Activated CD8-positive, alpha-beta memory T cell treated with anti-CD3 and anti-CD28 coated beads, Interleukin-2, amount 50 U/mL, for 48 hours (primary cell): Measurements from ENCODE around the gene ULBP3.

Experiments used
- DNase-seq: peaks from one replicate; pipeline ENCODE4 v3.0.0-alpha.2; 2020

ULBP3 gene

DNA sequence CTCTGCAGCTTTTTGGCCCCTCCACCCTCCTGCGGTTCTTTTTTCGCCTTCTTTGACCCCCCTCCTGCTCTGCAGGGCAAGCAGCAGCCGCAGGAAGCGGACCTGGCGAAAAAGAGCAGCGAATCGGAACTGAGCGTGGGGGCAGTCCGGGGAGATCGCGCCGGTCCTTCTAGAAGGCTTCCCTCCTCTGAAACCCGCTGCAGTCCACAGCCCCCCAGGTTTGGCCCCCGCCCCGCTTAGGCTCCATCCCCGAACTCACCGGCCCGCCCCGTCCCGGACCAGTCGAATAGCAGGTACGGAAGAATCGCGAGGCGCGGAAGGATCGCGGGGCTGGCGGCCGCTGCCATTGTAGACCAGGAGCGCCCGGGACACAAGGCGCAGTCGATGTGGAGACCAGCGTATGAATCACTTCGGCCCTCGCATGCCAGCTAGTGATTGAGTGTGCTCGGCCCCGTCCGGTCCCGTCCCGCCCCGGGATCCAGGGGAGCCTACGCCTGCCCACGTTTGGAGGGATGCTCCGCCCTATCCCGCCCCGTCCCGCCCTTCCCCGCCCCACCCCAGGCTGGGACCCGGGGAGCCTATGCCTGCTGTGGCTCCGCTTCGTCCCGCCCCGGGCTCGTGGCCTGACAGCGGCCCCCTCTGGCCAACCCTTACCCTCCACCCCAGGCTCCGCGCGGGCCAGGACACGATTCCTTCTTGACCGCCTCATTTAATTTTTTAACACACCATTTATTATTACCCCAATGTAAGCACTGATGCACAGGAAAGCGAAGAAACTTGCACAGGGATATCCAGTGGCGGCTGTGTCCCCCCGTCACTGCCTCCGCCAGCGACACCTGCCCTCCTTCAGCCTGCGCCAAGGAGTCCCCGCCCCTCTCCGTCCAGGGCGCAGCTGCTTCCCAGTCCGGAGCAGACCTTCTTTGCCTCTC is at the start of gene ULBP3:
Gene ULBP3, minus strand, starts transcription at position 402 of the 929 bp plus-strand sequence. Its CDS starts 55 bp downstream, at position 347.
- peak; percentile 85 for DNase-seq

DNA sequence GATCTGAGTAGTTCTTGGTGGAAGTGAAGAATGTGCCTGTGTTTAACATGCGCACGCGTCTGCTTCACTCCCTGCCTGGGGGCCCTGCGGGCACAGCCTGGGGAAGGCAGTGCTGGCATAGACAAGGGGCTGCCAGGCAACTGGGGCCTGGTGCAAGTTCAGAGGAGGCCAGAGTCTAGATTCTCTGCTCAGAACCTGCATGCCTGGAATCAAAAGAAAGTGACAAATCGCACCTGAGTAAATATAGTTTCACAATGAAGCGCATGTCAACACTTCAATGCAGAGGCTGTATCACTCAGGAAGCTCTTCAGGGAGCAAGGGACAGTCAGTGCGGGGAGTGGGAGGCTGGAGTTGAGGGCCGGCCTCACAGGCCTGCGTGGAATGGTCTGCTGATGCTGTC is 49.7 kb upstream of the ULBP3 start:
- no peak for DNase-seq

DNA sequence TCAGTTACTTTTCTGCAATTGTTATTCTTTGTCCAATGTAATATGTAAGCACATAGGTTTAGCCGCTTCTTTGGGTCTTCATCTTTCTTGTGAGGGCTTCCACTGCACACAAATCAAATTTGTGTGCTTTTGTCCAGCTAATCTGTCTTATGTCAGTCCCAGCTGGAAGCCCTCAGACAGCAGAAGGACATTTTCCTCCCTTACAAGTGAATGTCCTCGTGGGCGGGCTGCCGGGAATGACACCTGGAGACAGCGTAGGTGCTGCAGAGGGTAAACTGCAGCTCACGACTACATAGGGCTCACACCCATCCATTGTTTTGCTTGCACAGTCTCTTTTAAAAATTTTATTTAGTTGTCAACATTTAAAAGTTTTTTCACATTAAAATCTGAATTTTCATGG is 49.3 kb upstream of the ULBP3 start:
- DNase-seq: no peak

DNA sequence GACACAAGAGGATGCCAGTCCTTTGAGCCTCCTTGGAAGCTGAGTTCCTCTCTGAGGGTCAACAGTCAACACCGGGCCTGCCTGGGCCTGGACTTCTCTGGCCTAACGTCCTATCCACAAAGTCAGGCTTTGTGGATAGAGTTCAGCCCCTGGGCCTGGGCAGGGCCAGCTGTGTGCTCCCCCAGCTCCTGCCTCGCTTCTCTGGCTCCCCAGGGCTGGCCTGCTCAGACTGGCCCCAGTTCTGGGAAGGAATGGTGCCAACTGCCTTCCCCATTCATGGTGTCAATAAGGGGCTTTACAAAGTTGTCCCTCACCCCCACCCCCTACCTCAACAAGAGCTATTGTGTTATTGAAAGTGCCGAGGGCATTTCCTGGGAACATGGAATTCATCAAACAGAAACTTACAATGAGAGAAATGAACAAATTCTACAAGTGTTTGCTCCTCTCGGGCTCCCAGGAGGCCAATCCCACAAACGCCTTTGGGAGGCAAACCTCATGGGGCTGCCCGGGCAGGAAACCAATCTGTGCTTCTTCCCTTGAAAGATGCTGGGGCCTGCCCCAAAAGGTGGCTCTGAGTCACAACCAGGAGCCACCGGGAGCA is 47.4 kb upstream of the ULBP3 start:
- no peak for DNase-seq

DNA sequence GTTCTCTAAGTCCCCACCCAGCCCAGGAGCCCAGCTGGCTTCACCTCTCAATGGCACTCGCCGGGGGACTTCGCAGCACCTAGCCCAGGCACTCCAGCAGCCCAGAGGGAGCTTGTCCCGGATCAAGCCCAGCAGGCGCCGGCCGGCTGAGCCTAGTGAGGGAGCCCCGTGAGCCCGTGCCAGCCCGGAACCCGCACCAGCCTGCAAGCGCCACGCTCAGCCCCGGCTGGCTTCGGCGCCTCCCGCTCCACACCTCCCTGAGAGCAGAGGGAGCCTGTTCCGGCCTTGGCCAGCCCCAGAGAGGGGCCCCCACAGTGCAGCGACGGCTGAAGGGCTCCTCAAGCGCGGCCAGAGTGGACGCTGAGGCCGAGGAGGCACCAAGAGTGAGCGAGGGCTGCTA is 46.8 kb upstream of the ULBP3 start:
- DNase-seq: no peak

DNA sequence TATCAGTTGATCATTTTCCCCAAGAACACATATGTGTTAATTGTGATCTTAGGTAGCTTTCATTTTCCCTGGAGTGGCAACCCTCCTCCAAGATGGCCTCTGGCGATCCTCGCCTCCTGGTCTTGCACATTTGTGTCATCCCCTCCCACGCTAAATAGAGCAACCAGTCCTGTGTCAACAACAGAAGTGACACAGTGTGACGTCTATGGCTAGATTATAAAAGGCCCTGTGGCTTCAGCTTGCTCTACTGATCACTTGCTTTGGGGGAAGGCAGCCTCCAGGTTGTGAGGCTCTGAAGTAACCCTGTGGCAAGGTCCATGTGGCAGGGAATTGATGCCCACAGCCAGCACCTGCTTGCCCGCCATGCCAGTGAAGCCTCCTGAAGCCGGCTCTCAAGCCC is 43.3 kb upstream of the ULBP3 start:
- DNase-seq: no peak

DNA sequence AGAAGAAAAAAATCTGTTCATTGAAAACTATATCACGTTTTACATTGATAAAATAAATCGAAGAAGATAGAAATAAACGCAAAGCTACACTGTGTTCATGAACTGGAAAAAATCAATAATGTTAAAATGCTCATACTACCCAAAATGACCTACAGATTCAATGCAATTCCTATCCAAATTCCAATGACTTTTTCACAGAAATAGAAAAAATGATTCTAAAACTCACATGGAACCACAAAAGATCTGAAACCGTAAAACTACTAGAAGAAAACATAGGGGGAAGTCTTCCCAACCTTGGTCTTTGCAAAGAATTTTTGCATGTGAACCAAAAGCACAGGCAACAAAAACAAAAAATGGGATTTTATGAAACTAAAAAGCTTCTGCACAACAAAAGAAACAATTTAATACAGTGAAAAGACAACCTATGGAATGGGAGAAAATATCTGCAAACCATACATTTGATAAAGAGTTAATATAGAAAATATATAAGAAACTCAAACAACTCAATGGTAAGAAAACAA is 33.9 kb upstream of the ULBP3 start:
- no peak for DNase-seq

DNA sequence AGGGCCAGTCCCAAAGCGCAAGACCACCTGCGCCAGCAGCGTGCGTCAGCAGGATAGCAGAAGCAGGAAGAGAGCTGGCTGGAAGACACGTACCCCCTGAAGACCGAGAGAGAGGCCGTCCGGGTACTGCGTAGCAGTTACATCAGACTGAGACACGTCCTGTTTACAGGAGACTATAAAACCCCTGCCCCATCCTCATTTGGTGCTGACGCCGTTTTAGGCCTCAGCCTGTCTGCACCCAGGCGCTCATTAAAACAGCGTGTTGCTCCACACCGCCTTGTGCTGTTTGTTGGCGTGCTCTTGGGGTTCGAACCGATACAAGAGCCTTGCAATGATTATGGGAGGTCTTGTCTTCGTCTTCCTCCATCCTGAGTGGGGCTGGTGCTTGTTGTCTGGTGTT is 31.8 kb upstream of the ULBP3 start:
- no peak for DNase-seq

DNA sequence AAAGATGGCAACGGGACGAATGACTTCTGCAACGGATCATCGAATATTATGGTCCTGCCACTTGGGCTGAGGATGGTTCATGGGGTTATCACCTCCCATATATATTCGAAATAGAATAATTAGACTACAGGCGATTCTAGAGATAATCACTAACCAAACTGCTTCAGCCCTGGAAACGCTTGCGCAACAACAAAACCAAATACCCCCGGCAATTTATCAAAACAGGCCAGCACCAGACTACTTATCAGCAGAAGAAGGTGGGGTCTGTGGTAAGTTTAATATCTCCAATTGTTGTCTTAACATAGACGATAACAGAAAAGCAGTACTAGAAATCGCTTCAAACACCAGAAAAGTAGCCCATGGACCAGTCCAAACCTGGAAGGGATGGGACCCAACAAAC is 31.0 kb upstream of the ULBP3 start:
- DNase-seq: no peak

DNA sequence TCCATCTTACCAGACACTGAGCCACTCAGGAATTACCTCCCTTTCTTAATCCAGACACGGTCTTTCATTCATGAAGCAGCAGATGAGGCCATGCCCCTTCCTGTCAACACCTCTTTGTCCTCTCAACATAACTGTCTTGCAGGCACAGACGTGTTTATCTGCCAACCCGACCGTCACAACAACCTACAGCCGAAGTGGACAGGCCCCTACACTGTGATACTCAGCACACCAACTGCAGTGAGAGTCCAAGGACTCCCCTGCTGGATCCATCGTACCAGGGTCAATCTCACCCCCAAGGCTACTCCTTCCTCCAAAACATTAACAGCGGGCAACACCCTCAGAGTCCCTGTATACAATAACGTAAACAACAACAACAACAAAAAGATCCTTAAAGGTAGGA is 30.6 kb upstream of the ULBP3 start:
- no peak for DNase-seq

DNA sequence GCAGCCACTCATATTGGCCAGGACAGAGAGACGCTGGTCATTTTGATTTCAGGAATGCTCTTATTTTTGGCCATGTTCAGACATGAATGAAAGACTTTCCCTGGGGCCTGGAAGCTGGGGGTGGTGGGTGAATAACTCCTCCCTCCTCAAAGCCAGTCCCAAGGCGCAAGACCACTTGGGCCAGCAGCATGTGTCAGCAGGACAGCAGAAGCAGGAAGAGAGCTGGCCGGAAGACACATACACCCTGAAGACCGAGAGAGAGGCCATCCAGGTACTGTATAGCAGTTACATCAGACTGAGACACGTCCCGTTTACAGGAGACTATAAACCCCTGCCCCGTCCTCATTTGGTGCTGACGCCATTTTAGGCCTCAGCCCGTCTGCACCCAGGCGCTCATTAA is 29.2 kb upstream of the ULBP3 start:
- DNase-seq: no peak

DNA sequence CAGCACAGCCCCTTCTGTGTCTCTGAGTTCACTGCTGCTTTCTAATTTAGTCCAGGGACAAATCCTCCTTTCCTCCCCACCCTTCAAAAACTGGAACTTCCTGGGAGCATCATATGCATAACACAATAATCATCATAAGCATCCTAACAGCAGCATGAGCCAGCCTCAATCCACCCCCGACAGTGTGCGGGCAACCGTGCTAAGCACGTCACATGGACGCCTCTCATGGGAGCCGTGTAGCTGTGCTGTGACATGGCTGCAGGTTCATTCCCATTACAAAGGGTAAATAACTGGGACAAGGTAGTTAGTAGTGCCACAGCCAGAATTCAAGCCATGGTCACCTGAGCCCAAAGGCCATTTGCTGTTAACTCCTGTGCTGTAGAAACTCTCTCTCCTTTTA is 24.5 kb upstream of the ULBP3 start:
- DNase-seq: no peak

DNA sequence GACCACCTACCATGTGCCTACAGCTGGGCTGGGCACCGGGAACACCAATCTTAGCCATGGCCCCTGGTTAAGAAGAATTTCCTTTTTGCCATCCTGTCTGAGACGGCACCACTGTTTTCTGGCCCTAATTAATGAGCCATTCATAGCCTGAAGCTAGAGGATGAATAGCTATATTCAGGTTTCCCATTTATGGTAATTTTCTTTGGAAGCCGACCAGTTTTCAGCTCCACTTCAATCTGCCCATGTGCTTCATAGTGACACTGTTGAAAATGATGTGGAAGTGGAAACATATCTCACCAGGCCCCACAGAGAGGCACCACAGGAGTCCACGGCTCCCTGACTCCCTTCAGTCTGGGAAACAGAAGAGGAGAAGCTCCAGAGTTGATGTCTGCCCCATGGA is 22.6 kb upstream of the ULBP3 start:
- no peak for DNase-seq

DNA sequence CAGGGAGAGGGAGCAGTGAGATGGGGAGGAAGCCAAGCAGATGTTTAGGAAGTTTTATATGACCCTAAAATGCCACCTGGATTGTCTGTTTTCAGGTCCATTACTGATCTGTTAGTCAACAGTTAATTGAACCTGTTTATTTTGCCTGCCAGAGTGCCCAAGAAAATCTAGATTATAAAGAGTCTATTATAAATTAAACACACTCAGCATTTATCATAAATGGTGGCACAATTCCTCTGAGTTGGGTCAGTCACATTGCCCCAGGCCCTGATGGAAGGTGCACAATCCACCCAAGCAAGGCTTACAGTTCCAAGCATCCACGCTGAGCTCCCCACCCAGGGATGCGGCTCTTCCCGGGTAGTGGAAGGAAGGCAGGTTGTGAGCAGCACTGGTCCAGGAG is 21.4 kb upstream of the ULBP3 start:
- no peak for DNase-seq

DNA sequence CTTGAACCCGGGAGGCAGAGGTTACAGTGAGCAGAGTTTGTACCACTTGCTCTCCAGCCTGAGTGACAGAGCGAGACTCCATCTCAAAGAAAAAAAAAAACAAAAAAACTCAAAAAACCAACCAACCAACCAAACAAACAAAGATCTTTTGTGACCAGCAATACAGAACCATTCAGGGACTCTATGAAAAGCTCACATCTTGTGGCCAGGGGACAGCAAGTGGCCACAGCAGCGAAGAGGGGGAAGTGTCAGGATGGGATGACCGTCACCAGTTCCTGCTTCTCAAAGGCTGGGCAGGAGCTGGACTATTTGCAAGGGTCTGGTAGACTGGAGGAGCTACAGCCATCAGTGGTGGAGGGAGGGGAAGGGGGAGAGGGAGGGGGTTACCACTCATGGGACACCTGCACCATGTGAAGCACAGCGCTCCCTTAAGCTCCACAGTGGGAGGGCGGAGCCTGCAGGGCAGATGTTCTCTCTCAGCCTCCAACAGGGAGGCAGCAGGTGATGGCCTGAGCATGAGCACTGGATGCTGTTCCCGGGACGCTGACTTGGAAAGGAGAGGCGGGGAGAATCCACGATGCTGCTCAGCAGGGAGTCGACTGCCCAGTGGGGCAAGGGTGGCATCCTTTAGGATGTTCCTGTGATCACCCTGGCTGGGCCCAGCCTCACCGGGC is 19.7 kb upstream of the ULBP3 start:
- DNase-seq: no peak

DNA sequence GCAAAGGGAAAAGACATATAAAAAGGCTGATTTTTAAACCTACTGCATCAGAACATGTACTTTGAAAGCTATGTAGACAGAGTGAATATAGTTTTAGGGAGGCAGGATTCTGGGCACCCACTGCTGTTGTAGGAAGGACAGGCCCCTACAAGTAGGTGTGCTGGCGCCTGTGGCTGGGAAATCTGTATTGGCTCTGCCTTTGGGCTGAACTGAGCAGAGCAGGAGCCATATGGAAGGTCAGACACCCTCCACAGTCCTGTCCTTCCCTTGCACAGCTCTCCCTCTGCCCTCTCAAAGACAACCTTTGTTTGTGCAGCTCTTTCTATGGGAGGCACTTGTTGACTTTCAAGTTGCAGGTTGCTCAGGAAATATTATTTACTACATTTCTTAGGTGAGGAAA is 18.4 kb upstream of the ULBP3 start:
- DNase-seq: no peak

DNA sequence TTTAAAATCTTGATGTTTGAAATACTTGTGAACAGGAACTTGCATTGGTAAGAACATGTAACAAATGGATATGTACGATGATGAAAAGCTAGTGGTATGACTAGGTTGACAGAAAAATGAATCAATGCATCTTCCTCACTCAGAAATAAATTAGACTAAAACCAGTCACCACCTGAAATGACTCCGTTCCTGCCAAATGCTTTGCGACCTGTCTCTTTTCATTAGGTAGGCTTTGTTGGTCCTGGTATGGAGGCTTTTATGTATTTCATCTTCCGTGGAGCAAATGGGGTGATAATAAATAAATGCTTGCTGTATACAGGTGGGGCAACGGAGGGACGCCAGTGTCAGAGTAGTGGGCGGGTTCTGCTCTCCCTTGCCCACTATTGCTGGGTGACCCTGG is 17.1 kb upstream of the ULBP3 start:
- no peak for DNase-seq

DNA sequence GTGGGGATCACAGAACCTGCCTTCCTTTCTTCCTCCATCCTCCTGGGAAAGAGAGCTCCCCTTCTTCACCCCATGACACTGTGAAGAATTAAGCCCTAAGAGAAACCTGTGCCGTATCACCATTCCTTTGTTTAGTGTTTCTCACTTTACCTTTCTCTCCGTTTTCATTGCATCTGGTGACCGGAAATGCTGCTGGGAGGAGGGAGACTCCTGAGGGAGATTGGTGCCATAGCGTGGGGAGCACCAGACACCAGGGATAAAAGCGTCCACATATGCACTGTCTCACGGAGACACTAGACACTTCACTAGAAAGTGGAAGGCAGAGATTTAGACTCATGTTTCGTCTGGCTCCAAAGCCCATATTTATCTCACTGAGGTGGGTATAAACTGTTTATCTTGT is 15.5 kb upstream of the ULBP3 start:
- DNase-seq: no peak

DNA sequence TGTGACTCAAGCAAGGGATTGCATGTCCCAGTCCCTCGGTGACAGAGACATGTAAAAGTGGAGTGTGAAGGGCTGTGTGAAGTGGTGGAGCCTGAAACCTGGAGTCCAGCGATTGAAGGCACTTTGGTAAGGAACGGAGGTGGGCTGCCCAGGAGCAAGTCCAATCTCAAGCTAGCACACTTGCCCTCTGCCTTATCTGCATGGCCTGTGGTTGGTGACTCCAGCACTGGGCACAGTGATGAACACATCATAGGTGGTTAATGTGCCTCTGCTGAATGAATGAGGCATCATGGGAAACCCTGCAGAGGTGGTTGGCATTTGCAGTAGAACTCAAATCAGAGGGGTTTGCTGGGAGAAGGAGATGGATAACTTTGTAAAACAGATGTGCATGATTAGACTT is 14.9 kb upstream of the ULBP3 start:
- DNase-seq: no peak

DNA sequence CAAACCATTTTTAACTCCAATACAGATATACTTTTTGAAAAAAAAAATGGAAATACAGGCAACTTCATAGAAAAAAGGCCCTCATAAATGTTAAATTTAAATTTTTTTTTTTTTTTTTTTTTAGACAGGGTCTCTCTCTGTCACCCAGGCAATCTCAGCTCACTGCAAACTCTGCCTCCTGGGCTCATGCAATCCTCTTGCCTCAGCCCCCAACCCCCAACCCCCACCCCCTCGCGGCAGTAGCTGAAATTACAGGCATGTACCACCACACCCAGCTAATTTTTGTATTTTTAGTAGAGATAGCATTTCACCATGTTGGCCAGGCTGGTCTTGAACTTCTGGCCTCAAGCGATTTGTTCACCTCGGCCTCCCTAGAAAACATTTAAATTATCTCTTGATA is 12.8 kb upstream of the ULBP3 start:
- DNase-seq: no peak

DNA sequence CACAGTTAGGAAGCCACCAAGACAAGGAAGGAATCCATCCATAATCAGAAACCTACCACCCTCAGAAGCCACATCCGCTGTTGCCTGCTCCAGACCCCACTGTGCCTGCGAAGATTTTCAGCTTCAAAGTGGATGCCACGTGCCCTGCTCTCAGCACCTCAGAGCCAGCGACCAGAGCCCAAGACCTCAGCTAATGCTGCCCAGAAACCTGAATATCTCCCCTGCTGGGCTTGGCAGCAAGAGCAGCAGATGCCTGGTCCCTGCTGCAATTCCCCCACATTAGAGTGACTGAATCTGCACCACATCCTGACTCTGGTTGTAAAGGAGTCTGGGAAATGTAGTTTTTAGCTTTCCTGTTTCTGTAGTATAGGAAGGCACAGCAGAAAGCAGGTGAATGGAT is 10.7 kb upstream of the ULBP3 start:
- no peak for DNase-seq

DNA sequence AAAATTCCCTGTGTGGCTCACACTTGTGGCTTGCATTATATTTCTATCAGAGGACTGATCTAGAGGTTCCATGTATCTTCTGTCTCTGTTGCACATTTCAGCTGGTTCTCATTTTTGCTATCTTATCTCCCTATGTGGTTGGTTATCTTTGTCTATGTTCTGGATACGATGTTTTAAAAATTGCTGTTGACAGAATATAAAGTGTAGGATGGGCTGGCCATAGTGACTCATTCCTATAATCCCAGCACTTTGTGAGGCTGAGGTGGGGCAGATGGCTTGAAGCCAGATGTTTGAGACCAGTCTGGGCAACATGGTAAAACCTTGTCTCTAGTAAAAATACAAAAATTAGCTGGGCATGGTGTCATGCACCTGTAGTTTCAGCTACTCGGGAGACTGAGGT is 9.9 kb upstream of the ULBP3 start:
- DNase-seq: no peak

DNA sequence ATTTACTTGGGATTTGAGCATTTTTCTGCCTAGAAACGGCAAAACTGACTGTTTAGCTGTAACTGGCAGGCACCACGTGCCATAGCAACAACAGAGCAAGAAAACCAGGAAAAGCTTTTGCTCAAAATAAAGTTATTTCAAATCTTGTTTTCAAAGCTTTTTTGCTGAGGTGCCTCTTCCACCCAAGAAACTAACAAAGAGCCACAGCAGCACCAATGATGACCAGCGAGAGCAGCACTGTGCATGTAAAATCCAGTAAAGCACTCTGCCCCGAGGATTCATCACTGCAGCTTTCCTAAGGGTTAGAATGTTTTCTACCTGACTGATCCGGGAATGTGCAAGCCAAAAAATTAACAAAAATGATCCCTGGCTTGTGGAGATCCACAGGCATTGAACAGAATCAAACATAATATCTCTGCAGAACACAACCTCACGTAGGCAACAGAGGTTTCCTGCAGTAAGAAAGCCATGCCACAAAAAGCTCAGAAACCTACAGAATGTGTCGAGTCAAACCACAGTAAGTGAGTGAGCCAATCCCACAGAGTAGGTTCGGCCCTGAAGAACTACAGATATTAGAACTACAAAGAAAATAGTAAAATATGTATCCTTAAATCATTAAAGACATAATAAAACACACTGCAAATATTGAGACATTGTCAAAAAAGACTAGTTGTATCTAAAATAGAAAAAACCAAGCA is 7.4 kb upstream of the ULBP3 start:
- DNase-seq: no peak
